ENCODE data around the gene HIPK3.

HIPK3 gene

DNA sequence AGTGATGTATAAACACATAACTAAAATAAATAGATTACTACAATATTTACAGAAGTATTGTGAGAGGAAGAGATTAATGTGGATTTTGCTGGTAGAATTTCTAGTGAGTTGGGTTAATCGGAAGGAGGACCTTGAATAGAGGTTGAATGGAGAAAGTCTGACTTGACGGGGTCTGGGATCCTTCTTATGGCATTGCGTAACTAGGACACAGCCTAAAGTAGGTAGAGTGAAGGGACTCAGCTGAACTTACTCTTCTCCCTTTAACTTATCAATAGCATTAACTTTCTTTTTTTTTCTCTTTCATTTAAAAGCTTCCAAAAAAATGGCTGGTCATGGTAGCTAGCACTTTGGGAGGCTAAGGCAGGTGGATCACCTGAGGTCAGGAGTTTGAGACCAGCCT lies 139.2 kb downstream of the HIPK3 start:
- no peak overlapping the region for H2AFZ ChIP-seq
- peaks cover 27% of the 10 kb centered on the region for H3K79me2 ChIP-seq
- no peaks in the 10 kb centered on the region for H3K36me3 ChIP-seq (ENCODE audit: control insufficient read depth, insufficient read depth, low read length)
- H3K27me3 ChIP-seq (ENCODE audit: control insufficient read depth, insufficient read depth, low read length): no peaks in the 10 kb centered on the region
- no peak overlapping the region for H3K4me3 ChIP-seq (ENCODE audit: low read depth, low read length)
- no peaks in the 10 kb centered on the region for H3K4me1 ChIP-seq
- no peaks in the 10 kb centered on the region for H3K9me3 ChIP-seq (ENCODE audit: control insufficient read depth, low read length)
- TF ChIP-seq, protein P1, sequence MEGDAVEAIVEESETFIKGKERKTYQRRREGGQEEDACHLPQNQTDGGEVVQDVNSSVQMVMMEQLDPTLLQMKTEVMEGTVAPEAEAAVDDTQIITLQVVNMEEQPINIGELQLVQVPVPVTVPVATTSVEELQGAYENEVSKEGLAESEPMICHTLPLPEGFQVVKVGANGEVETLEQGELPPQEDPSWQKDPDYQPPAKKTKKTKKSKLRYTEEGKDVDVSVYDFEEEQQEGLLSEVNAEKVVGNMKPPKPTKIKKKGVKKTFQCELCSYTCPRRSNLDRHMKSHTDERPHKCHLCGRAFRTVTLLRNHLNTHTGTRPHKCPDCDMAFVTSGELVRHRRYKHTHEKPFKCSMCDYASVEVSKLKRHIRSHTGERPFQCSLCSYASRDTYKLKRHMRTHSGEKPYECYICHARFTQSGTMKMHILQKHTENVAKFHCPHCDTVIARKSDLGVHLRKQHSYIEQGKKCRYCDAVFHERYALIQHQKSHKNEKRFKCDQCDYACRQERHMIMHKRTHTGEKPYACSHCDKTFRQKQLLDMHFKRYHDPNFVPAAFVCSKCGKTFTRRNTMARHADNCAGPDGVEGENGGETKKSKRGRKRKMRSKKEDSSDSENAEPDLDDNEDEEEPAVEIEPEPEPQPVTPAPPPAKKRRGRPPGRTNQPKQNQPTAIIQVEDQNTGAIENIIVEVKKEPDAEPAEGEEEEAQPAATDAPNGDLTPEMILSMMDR (IDR thresholded peaks at IDR 0.05): no peak
- H3K9ac ChIP-seq: no peak overlapping the region
- H3K4me2 ChIP-seq (ENCODE audit: low read length): no peak overlapping the region
- no peak overlapping the region for H3K27ac ChIP-seq

DNA sequence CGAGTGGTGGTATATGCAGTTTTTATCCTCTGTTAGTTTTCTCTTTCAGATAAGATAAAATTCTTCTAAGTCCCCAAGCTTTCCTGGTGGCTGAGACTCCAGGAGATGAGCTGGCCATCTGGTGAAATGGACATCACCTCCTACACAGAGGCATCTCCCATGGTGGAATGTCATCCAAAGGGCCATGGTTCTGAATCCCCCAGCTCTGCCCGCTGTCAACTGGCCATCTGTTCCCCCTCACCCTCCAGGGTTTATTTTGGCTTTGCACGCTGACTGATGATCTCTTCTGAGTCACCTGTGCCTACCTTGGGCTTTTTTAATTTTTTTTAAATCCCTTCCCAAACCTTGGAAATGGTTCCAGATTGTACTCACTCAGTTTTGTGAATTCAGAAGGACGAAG lies 142.2 kb downstream of the HIPK3 start:
- Histone ChIP-seq H3K36me3 (ENCODE audit: control insufficient read depth, insufficient read depth, low read length) (no peaks in the 10 kb centered on the region), H3K27ac (no peak overlapping the region), H3K4me2 (ENCODE audit: low read length) (no peak overlapping the region), H3K4me1 (peaks cover 2% of the 10 kb centered on the region), H2AFZ (no peak overlapping the region), H3K4me3 (ENCODE audit: low read depth, low read length) (no peak overlapping the region), H3K79me2 (peaks cover 33% of the 10 kb centered on the region), H3K9ac (no peak overlapping the region), H3K27me3 (ENCODE audit: control insufficient read depth, insufficient read depth, low read length) (no peaks in the 10 kb centered on the region), H3K9me3 (ENCODE audit: control insufficient read depth, low read length) (no peaks in the 10 kb centered on the region)
- TF ChIP-seq, protein P1 (IDR thresholded peaks at IDR 0.05): no peak

DNA sequence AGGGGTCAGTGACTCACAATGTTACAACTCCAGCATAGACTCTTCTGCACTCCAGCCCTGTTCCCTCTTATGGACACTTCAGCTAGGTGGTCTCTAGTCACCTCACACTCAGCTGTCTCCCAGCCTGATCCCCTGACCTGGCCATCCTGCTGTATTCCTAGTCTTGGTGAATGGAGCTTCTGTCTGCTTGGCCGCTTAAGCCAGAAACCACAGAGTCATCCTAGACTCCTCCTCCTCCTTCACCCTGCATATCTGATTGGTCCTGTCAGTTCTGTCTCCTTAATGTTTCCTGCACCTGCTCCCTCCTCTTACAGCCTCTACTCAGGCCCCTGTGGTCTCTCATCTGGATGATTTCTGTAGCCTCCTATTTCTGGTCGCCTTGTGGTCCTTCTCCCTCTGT lies 144.9 kb downstream of the HIPK3 start:
- peaks cover 31% of the 10 kb centered on the region for H3K79me2 ChIP-seq
- no peak overlapping the region for H3K27ac ChIP-seq
- H3K4me2 ChIP-seq (ENCODE audit: low read length): no peak overlapping the region
- H3K27me3 ChIP-seq (ENCODE audit: control insufficient read depth, insufficient read depth, low read length): no peaks in the 10 kb centered on the region
- no peak overlapping the region for H3K9ac ChIP-seq
- no peaks in the 10 kb centered on the region for H3K9me3 ChIP-seq (ENCODE audit: control insufficient read depth, low read length)
- H2AFZ ChIP-seq: no peak overlapping the region
- H3K4me1 ChIP-seq: peaks cover 2% of the 10 kb centered on the region
- TF ChIP-seq, protein P1 (IDR thresholded peaks at IDR 0.05): no peak
- H3K4me3 ChIP-seq (ENCODE audit: low read depth, low read length): no peak overlapping the region
- H3K36me3 ChIP-seq (ENCODE audit: control insufficient read depth, insufficient read depth, low read length): no peaks in the 10 kb centered on the region

DNA sequence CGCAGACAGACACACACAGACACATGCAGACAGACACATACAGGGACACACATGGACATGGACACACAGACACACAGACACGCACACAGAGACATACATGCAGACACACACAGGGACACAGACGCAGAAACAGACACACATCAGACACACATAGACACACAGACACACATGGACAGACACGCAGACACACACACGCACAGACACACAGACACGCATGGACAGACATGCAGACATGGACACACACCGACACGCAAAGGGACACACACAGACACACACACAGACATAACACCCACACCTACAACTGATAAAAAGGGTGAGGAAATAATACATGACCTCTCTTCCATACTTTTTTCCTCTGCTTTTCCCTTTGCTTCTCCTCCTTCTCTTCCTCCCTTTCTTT lies 146.2 kb downstream of the HIPK3 start:
- H3K4me1 ChIP-seq: peaks cover 2% of the 10 kb centered on the region
- no peaks in the 10 kb centered on the region for H3K9me3 ChIP-seq (ENCODE audit: control insufficient read depth, low read length)
- no peak overlapping the region for H3K9ac ChIP-seq
- no peaks in the 10 kb centered on the region for H3K36me3 ChIP-seq (ENCODE audit: control insufficient read depth, insufficient read depth, low read length)
- H3K79me2 ChIP-seq: peaks cover 36% of the 10 kb centered on the region
- no peak overlapping the region for H3K4me3 ChIP-seq (ENCODE audit: low read depth, low read length)
- H3K27me3 ChIP-seq (ENCODE audit: control insufficient read depth, insufficient read depth, low read length): no peaks in the 10 kb centered on the region
- H2AFZ ChIP-seq: no peak overlapping the region
- no peak overlapping the region for H3K4me2 ChIP-seq (ENCODE audit: low read length)
- TF ChIP-seq, protein P1 (IDR thresholded peaks at IDR 0.05): no peak
- H3K27ac ChIP-seq: no peak overlapping the region

DNA sequence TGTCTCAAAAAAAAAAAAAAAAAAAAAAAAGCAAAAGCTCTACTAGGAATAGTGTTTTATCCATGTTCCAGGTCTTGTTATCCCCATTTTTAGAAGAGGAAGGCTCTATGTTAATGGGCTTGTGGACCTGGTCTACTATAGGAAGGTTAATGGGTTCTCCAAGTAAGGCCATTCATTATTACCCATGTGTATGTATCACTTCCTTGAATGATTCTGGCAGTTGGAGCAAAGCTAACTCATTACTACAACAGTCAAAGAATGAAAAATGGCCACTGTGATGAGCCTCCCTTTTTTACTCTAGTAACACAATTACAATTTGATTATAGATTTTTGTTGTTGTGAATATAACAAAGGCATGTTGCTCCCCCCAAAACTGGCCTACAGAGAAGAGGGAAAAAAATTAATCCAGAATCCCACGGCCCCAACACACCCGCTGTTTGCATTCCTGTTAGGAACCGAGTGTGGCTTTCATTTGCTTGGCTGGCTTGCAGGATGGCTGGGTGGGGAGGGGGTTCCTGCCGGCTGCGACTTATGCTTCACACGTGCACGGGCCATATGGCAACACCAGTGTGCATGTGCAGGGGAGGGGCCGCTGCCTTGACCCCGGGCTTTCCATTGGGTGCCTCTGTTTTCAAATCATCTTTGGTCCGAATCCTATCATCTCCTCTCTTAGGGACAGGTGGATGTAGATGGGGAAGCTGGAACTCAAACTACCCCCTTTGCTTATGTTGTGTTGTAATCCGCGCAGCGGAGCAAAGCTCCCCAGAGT lies 148.8 kb downstream of the HIPK3 start:
- H3K27me3 ChIP-seq (ENCODE audit: control insufficient read depth, insufficient read depth, low read length): no peaks in the 10 kb centered on the region
- no peak overlapping the region for H3K4me3 ChIP-seq (ENCODE audit: low read depth, low read length)
- H3K4me1 ChIP-seq: peaks cover 2% of the 10 kb centered on the region
- H3K79me2 ChIP-seq: peaks cover 32% of the 10 kb centered on the region
- no peak overlapping the region for H3K4me2 ChIP-seq (ENCODE audit: low read length)
- H3K36me3 ChIP-seq (ENCODE audit: control insufficient read depth, insufficient read depth, low read length): no peaks in the 10 kb centered on the region
- H3K27ac ChIP-seq: no peak overlapping the region
- H2AFZ ChIP-seq: no peak overlapping the region
- H3K9ac ChIP-seq: no peak overlapping the region
- TF ChIP-seq, protein P1 (IDR thresholded peaks at IDR 0.05): no peak
- H3K9me3 ChIP-seq (ENCODE audit: control insufficient read depth, low read length): no peaks in the 10 kb centered on the region
